Measurements from ENCODE around the gene ABHD12. TPM values are rescaled to one million over a fixed set of nuclear protein-coding genes. Genes with fewer than 3 reads are reported as not detected.
"Not testable (repeated sequence)": the region's sequence is repeated elsewhere in the genome, so short reads cannot be mapped to it uniquely, and the experiment has no call there.

The ABHD12 gene
- polyA plus RNA-seq, 1 donor = 21.1 TPM

GRCh38 chr20:25353353-25353746 lies 37.3 kb downstream of the ABHD12 start:
- DNase-seq = no peak

GRCh38 chr20:25352746-25353145 lies 37.9 kb downstream of the ABHD12 start:
- DNase-seq = no peak

- no peak for DNase-seq
These were observed 39.6 kb downstream of the ABHD12 start for GRCh38 chr20:25351024-25351360.

- DNase-seq = no peak
These were observed 44.3 kb downstream of the ABHD12 start for GRCh38 chr20:25346349-25346748.

GRCh38 chr20:25345721-25346120 lies 44.9 kb downstream of the ABHD12 start:
- DNase-seq = no peak

- no peak for DNase-seq
These were observed 46.0 kb downstream of the ABHD12 start for GRCh38 chr20:25344634-25345033.

GRCh38 chr20:25341716-25342680 lies 48.6 kb downstream of the ABHD12 start:
- DNase-seq = no peak

- DNase-seq = no peak
These were observed 50.3 kb downstream of the ABHD12 start for GRCh38 chr20:25340380-25340779.

GRCh38 chr20:25339608-25340007 lies 51.0 kb downstream of the ABHD12 start:
- no peak for DNase-seq

- no peak for DNase-seq
These were observed 52.3 kb downstream of the ABHD12 start for GRCh38 chr20:25338112-25339023.

GRCh38 chr20:25336561-25337422 lies 53.8 kb downstream of the ABHD12 start:
- DNase-seq = no peak

GRCh38 chr20:25334972-25335371 lies 55.7 kb downstream of the ABHD12 start:
- DNase-seq = not testable (repeated sequence)

- DNase-seq = no peak
These were observed 61.6 kb downstream of the ABHD12 start for GRCh38 chr20:25328954-25329498.

- DNase-seq = no peak
These were observed 63.0 kb downstream of the ABHD12 start for GRCh38 chr20:25327521-25328235.

- no peak for DNase-seq
These were observed 64.6 kb downstream of the ABHD12 start for GRCh38 chr20:25325997-25326396.

GRCh38 chr20:25325073-25325472 lies 65.6 kb downstream of the ABHD12 start:
- no peak for DNase-seq

- DNase-seq = peak; percentile 29
These were observed 66.2 kb downstream of the ABHD12 start for GRCh38 chr20:25324412-25324811.

GRCh38 chr20:25323496-25324246 lies 67.0 kb downstream of the ABHD12 start:
- DNase-seq = no peak

GRCh38 chr20:25321991-25322390 lies 68.6 kb downstream of the ABHD12 start:
- no peak for DNase-seq

- no peak for DNase-seq
These were observed 69.3 kb downstream of the ABHD12 start for GRCh38 chr20:25321262-25321831.

Measured in hindlimb muscle (tissue), 1 donor.